ENCODE results near the gene HK1. TPM values are rescaled to one million over a fixed set of nuclear protein-coding genes. Genes with fewer than 3 reads are reported as not detected.

Gene HK1
- total RNA-seq, 1 experiment from 2014 or later = 219 TPM

DNA sequence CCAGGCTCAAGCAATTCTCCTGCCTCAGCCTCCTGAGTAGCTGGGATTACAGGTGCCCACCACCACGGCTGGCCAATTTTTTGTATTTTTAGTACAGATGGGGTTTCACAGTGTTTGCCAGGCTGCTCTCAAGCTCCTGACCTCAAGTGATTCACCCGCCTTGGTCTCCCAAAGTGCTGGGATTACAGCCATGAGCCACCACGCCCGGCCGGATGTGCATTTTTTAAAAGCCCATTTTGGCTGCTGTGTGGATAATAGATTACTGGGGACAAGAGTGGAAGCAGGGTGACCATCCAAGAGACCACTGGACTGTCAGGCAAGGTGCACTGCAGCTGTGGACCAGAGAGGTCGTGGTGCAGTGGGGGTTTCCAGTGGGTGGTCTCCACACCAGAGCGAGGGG, 36.7 kb upstream of the HK1 start:
- DNase-seq (ENCODE audit: low spot score) = no peak
- ChIA-PET POLR2A (no interaction called here), CTCF (interaction anchor here (0.9 to 2.9 kb wide), 3 partner anchors 72 to 166 kb away, joined by 3 to 18 read pairs (median 7); no protein-coding TSS in a partner anchor)
- no peak overlapping the region for H3K27ac Mint-ChIP-seq
- no peaks in the 10 kb centered on the region for H3K9me3 Mint-ChIP-seq
- H3K4me3 Mint-ChIP-seq = no peak overlapping the region
- H3K27me3 Mint-ChIP-seq (ENCODE audit: low read depth) = no peaks in the 10 kb centered on the region; the same call in 1 of the 2 replicates
- TF ChIP-seq, protein P1, sequence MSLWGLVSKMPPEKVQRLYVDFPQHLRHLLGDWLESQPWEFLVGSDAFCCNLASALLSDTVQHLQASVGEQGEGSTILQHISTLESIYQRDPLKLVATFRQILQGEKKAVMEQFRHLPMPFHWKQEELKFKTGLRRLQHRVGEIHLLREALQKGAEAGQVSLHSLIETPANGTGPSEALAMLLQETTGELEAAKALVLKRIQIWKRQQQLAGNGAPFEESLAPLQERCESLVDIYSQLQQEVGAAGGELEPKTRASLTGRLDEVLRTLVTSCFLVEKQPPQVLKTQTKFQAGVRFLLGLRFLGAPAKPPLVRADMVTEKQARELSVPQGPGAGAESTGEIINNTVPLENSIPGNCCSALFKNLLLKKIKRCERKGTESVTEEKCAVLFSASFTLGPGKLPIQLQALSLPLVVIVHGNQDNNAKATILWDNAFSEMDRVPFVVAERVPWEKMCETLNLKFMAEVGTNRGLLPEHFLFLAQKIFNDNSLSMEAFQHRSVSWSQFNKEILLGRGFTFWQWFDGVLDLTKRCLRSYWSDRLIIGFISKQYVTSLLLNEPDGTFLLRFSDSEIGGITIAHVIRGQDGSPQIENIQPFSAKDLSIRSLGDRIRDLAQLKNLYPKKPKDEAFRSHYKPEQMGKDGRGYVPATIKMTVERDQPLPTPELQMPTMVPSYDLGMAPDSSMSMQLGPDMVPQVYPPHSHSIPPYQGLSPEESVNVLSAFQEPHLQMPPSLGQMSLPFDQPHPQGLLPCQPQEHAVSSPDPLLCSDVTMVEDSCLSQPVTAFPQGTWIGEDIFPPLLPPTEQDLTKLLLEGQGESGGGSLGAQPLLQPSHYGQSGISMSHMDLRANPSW (CRISPR knock-in tag; conservative IDR thresholded peaks at IDR 0.05; ENCODE audit: low read depth) = no peak
- TF ChIP-seq GRHL2 (CRISPR knock-in tag; IDR thresholded peaks at IDR 0.05; ENCODE audit: insufficient replicate concordance, severe bottlenecking) = no peak
- no peak for TF ChIP-seq TEAD4 (CRISPR knock-in tag; IDR thresholded peaks at IDR 0.05)
- TF ChIP-seq ZNF263 (CRISPR knock-in tag; IDR thresholded peaks at IDR 0.05; ENCODE audit: low read depth) = no peak
- TF ChIP-seq, protein P2, sequence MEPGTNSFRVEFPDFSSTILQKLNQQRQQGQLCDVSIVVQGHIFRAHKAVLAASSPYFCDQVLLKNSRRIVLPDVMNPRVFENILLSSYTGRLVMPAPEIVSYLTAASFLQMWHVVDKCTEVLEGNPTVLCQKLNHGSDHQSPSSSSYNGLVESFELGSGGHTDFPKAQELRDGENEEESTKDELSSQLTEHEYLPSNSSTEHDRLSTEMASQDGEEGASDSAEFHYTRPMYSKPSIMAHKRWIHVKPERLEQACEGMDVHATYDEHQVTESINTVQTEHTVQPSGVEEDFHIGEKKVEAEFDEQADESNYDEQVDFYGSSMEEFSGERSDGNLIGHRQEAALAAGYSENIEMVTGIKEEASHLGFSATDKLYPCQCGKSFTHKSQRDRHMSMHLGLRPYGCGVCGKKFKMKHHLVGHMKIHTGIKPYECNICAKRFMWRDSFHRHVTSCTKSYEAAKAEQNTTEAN (CRISPR knock-in tag; IDR thresholded peaks at IDR 0.05) = no peak
- TF ChIP-seq HMGA2 (CRISPR knock-in tag; IDR thresholded peaks at IDR 0.05) = no peak
- TF ChIP-seq ESRRA (CRISPR knock-in tag; IDR thresholded peaks at IDR 0.05; ENCODE audit: borderline replicate concordance) = no peak
- no peak for TF ChIP-seq IRF2 (CRISPR knock-in tag; IDR thresholded peaks at IDR 0.05; ENCODE audit: borderline replicate concordance, low read depth)
- no peak for TF ChIP-seq CBFB (CRISPR knock-in tag; IDR thresholded peaks at IDR 0.05; ENCODE audit: low read depth)
- TF ChIP-seq JAZF1 (CRISPR knock-in tag; IDR thresholded peaks at IDR 0.05) = no peak
- H3K36me3 Mint-ChIP-seq = no peaks in the 10 kb centered on the region
- ATAC-seq = no peak
- H3K4me1 Mint-ChIP-seq = peaks cover 26% of the 10 kb centered on the region

DNA sequence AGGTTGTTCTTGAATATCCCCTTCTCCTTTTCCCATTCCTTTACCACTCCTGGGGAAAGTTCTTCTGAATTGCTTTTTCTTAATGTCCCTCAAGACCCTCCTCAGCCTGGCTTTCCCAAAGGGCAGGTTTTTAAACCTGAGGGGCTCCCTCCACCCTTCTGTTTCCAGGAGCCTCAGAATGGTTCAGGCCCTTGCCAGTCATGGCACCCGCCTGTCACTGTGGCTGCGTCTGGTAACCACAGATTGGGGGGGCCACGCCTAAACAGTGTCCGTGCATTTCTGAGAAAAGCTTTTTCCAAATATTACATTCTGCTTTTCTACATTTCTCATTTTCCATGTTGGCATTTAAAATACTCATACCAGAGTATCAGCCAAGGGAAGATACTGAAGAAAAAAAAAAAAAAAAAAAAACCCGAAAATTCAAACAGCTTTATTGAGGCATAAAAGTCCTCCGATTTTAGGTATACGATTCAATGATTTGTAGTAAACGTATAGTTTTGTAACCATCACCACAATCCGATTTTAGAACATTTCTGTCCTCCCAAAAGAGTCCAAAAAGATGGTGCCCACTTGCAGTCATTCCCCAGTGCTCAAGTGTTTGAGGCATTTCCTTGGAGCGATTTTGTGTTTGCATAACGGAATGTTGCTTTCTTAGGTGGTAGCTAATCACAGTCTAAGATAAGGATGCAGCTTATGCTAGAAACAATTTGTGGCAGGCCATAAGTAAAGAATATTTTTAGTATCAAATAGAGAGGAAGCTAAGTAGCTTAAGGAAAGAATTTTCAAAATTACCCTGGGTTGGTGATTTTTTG, 36.0 kb upstream of the HK1 start:
- no peak overlapping the region for H3K27ac Mint-ChIP-seq
- peaks cover 26% of the 10 kb centered on the region for H3K4me1 Mint-ChIP-seq
- no peak overlapping the region for H3K4me3 Mint-ChIP-seq
- POLR2A ChIA-PET = interaction anchor here (0.7 kb wide), 1 partner anchor 164 kb away, joined by 4 read pairs; no protein-coding TSS in a partner anchor
- CTCF ChIA-PET = interaction anchor here (0.7 to 2.9 kb wide), 6 partner anchors 19 to 166 kb away, joined by 3 to 18 read pairs (median 4); no protein-coding TSS in a partner anchor
- H3K27me3 Mint-ChIP-seq (ENCODE audit: low read depth) = no peaks in the 10 kb centered on the region; the same call in 1 of the 2 replicates
- no peaks in the 10 kb centered on the region for H3K36me3 Mint-ChIP-seq
- ATAC-seq (no peak), DNase-seq (ENCODE audit: low spot score) (no peak)
- H3K9me3 Mint-ChIP-seq = no peaks in the 10 kb centered on the region
- TF ChIP-seq TEAD4 (CRISPR knock-in tag; IDR thresholded peaks at IDR 0.05) (no peak), ESRRA (CRISPR knock-in tag; IDR thresholded peaks at IDR 0.05; ENCODE audit: borderline replicate concordance) (no peak), ZNF263 (CRISPR knock-in tag; IDR thresholded peaks at IDR 0.05; ENCODE audit: low read depth) (no peak)
- TF ChIP-seq, protein P3, sequence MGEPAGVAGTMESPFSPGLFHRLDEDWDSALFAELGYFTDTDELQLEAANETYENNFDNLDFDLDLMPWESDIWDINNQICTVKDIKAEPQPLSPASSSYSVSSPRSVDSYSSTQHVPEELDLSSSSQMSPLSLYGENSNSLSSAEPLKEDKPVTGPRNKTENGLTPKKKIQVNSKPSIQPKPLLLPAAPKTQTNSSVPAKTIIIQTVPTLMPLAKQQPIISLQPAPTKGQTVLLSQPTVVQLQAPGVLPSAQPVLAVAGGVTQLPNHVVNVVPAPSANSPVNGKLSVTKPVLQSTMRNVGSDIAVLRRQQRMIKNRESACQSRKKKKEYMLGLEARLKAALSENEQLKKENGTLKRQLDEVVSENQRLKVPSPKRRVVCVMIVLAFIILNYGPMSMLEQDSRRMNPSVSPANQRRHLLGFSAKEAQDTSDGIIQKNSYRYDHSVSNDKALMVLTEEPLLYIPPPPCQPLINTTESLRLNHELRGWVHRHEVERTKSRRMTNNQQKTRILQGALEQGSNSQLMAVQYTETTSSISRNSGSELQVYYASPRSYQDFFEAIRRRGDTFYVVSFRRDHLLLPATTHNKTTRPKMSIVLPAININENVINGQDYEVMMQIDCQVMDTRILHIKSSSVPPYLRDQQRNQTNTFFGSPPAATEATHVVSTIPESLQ (CRISPR knock-in tag; IDR thresholded peaks at IDR 0.05) = no peak
- TF ChIP-seq, protein P4, sequence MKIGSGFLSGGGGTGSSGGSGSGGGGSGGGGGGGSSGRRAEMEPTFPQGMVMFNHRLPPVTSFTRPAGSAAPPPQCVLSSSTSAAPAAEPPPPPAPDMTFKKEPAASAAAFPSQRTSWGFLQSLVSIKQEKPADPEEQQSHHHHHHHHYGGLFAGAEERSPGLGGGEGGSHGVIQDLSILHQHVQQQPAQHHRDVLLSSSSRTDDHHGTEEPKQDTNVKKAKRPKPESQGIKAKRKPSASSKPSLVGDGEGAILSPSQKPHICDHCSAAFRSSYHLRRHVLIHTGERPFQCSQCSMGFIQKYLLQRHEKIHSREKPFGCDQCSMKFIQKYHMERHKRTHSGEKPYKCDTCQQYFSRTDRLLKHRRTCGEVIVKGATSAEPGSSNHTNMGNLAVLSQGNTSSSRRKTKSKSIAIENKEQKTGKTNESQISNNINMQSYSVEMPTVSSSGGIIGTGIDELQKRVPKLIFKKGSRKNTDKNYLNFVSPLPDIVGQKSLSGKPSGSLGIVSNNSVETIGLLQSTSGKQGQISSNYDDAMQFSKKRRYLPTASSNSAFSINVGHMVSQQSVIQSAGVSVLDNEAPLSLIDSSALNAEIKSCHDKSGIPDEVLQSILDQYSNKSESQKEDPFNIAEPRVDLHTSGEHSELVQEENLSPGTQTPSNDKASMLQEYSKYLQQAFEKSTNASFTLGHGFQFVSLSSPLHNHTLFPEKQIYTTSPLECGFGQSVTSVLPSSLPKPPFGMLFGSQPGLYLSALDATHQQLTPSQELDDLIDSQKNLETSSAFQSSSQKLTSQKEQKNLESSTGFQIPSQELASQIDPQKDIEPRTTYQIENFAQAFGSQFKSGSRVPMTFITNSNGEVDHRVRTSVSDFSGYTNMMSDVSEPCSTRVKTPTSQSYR (CRISPR knock-in tag; IDR thresholded peaks at IDR 0.05) = no peak
- TF ChIP-seq, protein P5, sequence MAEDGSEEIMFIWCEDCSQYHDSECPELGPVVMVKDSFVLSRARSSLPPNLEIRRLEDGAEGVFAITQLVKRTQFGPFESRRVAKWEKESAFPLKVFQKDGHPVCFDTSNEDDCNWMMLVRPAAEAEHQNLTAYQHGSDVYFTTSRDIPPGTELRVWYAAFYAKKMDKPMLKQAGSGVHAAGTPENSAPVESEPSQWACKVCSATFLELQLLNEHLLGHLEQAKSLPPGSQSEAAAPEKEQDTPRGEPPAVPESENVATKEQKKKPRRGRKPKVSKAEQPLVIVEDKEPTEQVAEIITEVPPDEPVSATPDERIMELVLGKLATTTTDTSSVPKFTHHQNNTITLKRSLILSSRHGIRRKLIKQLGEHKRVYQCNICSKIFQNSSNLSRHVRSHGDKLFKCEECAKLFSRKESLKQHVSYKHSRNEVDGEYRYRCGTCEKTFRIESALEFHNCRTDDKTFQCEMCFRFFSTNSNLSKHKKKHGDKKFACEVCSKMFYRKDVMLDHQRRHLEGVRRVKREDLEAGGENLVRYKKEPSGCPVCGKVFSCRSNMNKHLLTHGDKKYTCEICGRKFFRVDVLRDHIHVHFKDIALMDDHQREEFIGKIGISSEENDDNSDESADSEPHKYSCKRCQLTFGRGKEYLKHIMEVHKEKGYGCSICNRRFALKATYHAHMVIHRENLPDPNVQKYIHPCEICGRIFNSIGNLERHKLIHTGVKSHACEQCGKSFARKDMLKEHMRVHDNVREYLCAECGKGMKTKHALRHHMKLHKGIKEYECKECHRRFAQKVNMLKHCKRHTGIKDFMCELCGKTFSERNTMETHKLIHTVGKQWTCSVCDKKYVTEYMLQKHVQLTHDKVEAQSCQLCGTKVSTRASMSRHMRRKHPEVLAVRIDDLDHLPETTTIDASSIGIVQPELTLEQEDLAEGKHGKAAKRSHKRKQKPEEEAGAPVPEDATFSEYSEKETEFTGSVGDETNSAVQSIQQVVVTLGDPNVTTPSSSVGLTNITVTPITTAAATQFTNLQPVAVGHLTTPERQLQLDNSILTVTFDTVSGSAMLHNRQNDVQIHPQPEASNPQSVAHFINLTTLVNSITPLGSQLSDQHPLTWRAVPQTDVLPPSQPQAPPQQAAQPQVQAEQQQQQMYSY (CRISPR knock-in tag; IDR thresholded peaks at IDR 0.05) = no peak
- TF ChIP-seq, protein P6, sequence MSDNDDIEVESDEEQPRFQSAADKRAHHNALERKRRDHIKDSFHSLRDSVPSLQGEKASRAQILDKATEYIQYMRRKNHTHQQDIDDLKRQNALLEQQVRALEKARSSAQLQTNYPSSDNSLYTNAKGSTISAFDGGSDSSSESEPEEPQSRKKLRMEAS (CRISPR knock-in tag; IDR thresholded peaks at IDR 0.05) = no peak
- TF ChIP-seq, protein P7, sequence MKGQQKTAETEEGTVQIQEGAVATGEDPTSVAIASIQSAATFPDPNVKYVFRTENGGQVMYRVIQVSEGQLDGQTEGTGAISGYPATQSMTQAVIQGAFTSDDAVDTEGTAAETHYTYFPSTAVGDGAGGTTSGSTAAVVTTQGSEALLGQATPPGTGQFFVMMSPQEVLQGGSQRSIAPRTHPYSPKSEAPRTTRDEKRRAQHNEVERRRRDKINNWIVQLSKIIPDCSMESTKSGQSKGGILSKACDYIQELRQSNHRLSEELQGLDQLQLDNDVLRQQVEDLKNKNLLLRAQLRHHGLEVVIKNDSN (CRISPR knock-in tag; IDR thresholded peaks at IDR 0.05) = no peak
- TF ChIP-seq, protein P8, sequence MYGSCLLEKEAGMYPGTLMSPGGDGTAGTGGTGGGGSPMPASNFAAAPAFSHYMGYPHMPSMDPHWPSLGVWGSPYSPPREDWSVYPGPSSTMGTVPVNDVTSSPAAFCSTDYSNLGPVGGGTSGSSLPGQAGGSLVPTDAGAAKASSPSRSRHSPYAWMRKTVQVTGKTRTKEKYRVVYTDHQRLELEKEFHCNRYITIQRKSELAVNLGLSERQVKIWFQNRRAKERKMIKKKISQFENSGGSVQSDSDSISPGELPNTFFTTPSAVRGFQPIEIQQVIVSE (CRISPR knock-in tag; IDR thresholded peaks at IDR 0.05; ENCODE audit: borderline replicate concordance) = no peak
